CD4-positive, alpha-beta T cell (primary cell): ENCODE results near the gene CD1B. TPM values are rescaled to one million over a fixed set of nuclear protein-coding genes. Genes with fewer than 3 reads are reported as not detected.

Experiments used
- ATAC-seq: fragments of 200-7000 bp; cut with Tn5 transposase; one replicate; pipeline ENCODE4 v1.10.0; 2022; ENCODE audit warnings: mild to moderate bottlenecking; ENCODE audit not compliant: poor library complexity
- CTCF ChIA-PET: fragments of 350-600 bp; sonication (Branson Sonifier 250); formaldehyde crosslinking; loops from one replicate; lab custom pipeline; 2021; ENCODE audit warnings: antibody characterized with exemption, inconsistent platforms; lab: Charles Lee
- POLR2A ChIA-PET: fragments of 350-600 bp; sonication (Branson Sonifier 250); formaldehyde crosslinking; loops from one replicate; lab custom pipeline; 2021; ENCODE audit warnings: antibody characterized with exemption, inconsistent platforms; lab: Charles Lee
- DNase-seq, 14 experiments: peaks; one replicate each; pipeline ENCODE4 v3.0.0-alpha.2; 2013 to 2020; ENCODE audit warnings: mixed read lengths in 2 of 14
- H3K27ac ChIP-seq, 2 donors: one replicate each; pipeline versions ENCODE4 v1.5.1 to v1.7.0; 2013; ENCODE audit warnings: low read length in 2 of 2, low read depth in 1 of 2, mild to moderate bottlenecking in 1 of 2
- H3K27me3 ChIP-seq, 2 experiments: 1 replicate in 1 of 2; 2 replicates in 1 of 2; pipeline versions ENCODE4 v1.6.1 to v1.7.0; 2013; ENCODE audit warnings: low read length in 2 of 2, control low read depth in 1 of 2, mild to moderate bottlenecking in 1 of 2, moderate library complexity in 1 of 2; ENCODE audit not compliant: insufficient read depth in 2 of 2, control insufficient read depth in 1 of 2
- H3K36me3 ChIP-seq: one replicate; pipeline ENCODE4 v1.6.1; 2013; ENCODE audit warnings: low read length, control low read depth; ENCODE audit not compliant: insufficient read depth
- H3K4me1 ChIP-seq: one replicate; pipeline ENCODE4 v1.6.1; 2013; ENCODE audit warnings: low read length, control low read depth; ENCODE audit not compliant: insufficient read depth
- H3K4me3 ChIP-seq: one replicate; pipeline ENCODE4 v1.5.1; 2013; ENCODE audit warnings: mild to moderate bottlenecking, low read length, moderate library complexity
- H3K9me3 ChIP-seq, 2 experiments: 1 replicate in 1 of 2; 2 replicates in 1 of 2; pipeline versions ENCODE4 v1.6.1 to v1.7.0; 2013; ENCODE audit warnings: low read length in 2 of 2, mild to moderate bottlenecking in 2 of 2, control low read depth in 1 of 2, moderate library complexity in 1 of 2; ENCODE audit not compliant: control insufficient read depth in 1 of 2, insufficient read depth in 1 of 2
- H3K27ac Mint-ChIP-seq: one replicate; pipeline ENCODE4 v1.8.0; 2020; ENCODE audit warnings: mixed read lengths
- H3K27me3 Mint-ChIP-seq: one replicate; pipeline ENCODE4 v1.8.0; 2021; ENCODE audit warnings: mixed read lengths
- H3K36me3 Mint-ChIP-seq: one replicate; pipeline ENCODE4 v1.8.0; 2021; ENCODE audit warnings: low read depth, mixed read lengths
- H3K4me1 Mint-ChIP-seq: one replicate; pipeline ENCODE4 v1.8.0; 2021; ENCODE audit warnings: low read depth, mixed read lengths
- H3K4me3 Mint-ChIP-seq: one replicate; pipeline ENCODE4 v1.8.0; 2020; ENCODE audit warnings: mild to moderate bottlenecking, mixed read lengths
- H3K9me3 Mint-ChIP-seq: one replicate; pipeline ENCODE4 v1.8.0; 2020; ENCODE audit warnings: mixed read lengths
- intact Hi-C, 2 experiments: fragments of 100-400 bp; cut with DNase I in 1 of 2; cut with micrococcal nuclease in 1 of 2; formaldehyde crosslinking; loops; one replicate each; pipeline versions ENCODE4 v1.15.1 to v1.9.0; 2023 to 2025; cut with DNase I, micrococcal nuclease
- total RNA-seq, 174 experiments: library from RNA in 2 of 174; stranded (reverse) in 2 of 174; gene quantifications; one replicate each; pipeline ENCODE4 v1.2.3 and lab custom pipeline; 2021 to 2026
- TF ChIP-seq, protein P1 (sequence below): fragments of 200-600 bp; IDR thresholded peaks from one replicate; pipeline ENCODE4 v1.8.0; 2022; ENCODE audit warnings: antibody characterized with exemption, mild to moderate bottlenecking

Gene CD1B
- total RNA-seq, 2 experiments from 2014 or later: not detected

- no peaks in the 10 kb centered on the region for H3K36me3 ChIP-seq
- Mint-ChIP-seq H3K36me3 (no peaks in the 10 kb centered on the region), H3K27ac (no peak overlapping the region), H3K27me3 (peaks cover 32% of the 10 kb centered on the region), H3K4me1 (no peaks in the 10 kb centered on the region), H3K4me3 (no peak overlapping the region), H3K9me3 (peaks cover 6% of the 10 kb centered on the region)
- no peak overlapping the region for H3K4me3 ChIP-seq
- no peak for ATAC-seq
- CTCF ChIA-PET: no interaction called here
- H3K27ac ChIP-seq: no peak overlapping the region
- TF ChIP-seq, protein P1, sequence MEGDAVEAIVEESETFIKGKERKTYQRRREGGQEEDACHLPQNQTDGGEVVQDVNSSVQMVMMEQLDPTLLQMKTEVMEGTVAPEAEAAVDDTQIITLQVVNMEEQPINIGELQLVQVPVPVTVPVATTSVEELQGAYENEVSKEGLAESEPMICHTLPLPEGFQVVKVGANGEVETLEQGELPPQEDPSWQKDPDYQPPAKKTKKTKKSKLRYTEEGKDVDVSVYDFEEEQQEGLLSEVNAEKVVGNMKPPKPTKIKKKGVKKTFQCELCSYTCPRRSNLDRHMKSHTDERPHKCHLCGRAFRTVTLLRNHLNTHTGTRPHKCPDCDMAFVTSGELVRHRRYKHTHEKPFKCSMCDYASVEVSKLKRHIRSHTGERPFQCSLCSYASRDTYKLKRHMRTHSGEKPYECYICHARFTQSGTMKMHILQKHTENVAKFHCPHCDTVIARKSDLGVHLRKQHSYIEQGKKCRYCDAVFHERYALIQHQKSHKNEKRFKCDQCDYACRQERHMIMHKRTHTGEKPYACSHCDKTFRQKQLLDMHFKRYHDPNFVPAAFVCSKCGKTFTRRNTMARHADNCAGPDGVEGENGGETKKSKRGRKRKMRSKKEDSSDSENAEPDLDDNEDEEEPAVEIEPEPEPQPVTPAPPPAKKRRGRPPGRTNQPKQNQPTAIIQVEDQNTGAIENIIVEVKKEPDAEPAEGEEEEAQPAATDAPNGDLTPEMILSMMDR: no peak
- H3K27me3 ChIP-seq: peaks cover 0 to 7% of the 10 kb centered on the region in 2 experiments
- POLR2A ChIA-PET: no interaction called here
- no peak for DNase-seq
- intact Hi-C loops: no loop called here
- H3K9me3 ChIP-seq: peaks cover 13 to 19% of the 10 kb centered on the region in 2 experiments
- H3K4me1 ChIP-seq: no peaks in the 10 kb centered on the region
Observed at GRCh38 chr1:158371188-158371953, 40.0 kb upstream of the CD1B start.

DNA sequence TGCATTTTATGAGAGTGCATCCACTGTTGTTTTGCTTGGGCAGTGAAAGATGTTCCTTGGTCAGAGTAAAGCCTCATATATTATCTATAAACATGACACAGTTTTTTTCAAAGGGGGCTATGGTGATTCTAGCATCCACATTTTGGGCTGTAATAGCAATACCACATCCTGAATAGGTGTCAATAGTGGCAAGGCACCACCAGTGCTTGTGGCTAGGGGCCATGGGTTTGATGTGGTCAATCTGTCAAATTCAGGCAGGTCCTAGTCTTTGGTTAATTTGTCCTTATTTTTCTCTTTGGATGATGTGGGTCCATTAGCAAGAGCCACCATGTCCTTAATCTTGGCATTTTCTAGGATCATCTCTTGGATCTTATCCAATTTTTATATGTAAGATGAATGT, 35.5 kb upstream of the CD1B start:
- H3K4me3 Mint-ChIP-seq: no peak overlapping the region
- ChIA-PET CTCF (no interaction called here), POLR2A (no interaction called here)
- H3K4me1 Mint-ChIP-seq: no peaks in the 10 kb centered on the region
- H3K27ac Mint-ChIP-seq: no peak overlapping the region
- Histone ChIP-seq H3K4me1 (no peaks in the 10 kb centered on the region), H3K9me3 (peaks cover 4 to 5% of the 10 kb centered on the region in 2 experiments), H3K36me3 (no peaks in the 10 kb centered on the region), H3K27ac (no peak overlapping the region), H3K27me3 (peaks cover 0 to 7% of the 10 kb centered on the region in 2 experiments), H3K4me3 (no peak overlapping the region)
- TF ChIP-seq, protein P1: no peak
- DNase-seq: no peak
- intact Hi-C loops: no loop called here
- H3K36me3 Mint-ChIP-seq: no peaks in the 10 kb centered on the region
- peaks cover 41% of the 10 kb centered on the region for H3K27me3 Mint-ChIP-seq
- ATAC-seq: no peak
- peaks cover 3% of the 10 kb centered on the region for H3K9me3 Mint-ChIP-seq

GRCh38 chr1:158362941-158363340, 31.6 kb upstream of the CD1B start:
- H3K4me1 ChIP-seq: no peaks in the 10 kb centered on the region
- no peaks in the 10 kb centered on the region for H3K9me3 Mint-ChIP-seq
- H3K9me3 ChIP-seq: no peaks in the 10 kb centered on the region
- peaks cover 26% of the 10 kb centered on the region for H3K27me3 Mint-ChIP-seq
- intact Hi-C loops: no loop called here
- DNase-seq (no peak), ATAC-seq (no peak)
- no peaks in the 10 kb centered on the region for H3K36me3 ChIP-seq
- no peaks in the 10 kb centered on the region for H3K4me1 Mint-ChIP-seq
- no peaks in the 10 kb centered on the region for H3K36me3 Mint-ChIP-seq
- TF ChIP-seq, protein P1: no peak
- no peak overlapping the region for H3K4me3 Mint-ChIP-seq
- POLR2A ChIA-PET: no interaction called here
- CTCF ChIA-PET: no interaction called here
- no peak overlapping the region for H3K4me3 ChIP-seq
- no peak overlapping the region for H3K27ac Mint-ChIP-seq
- H3K27ac ChIP-seq: no peak overlapping the region
- no peaks in the 10 kb centered on the region for H3K27me3 ChIP-seq
